IMR-90 (cell line): ENCODE data around the gene MLYCD.

Experiments
- CEBPB ChIP-seq: IDR thresholded peaks from 2 replicates; pipeline ENCODE4 v1.6.1; 2012; ENCODE audit warnings: low read depth, low read length, improper control_type of control experiment
- CTCF ChIP-seq: conservative IDR thresholded peaks from 2 replicates; pipeline ENCODE4 v1.5.1; 2012; ENCODE audit warnings: mild to moderate bottlenecking, low read depth, low read length, improper control_type of control experiment
- MXI1 ChIP-seq: IDR thresholded peaks from 2 replicates; pipeline ENCODE4 v1.6.1; 2012; ENCODE audit warnings: low read depth, mild to moderate bottlenecking, low read length, moderate library complexity, borderline replicate concordance
- POLR2A ChIP-seq: IDR thresholded peaks from 2 replicates; pipeline ENCODE4 v1.6.1; 2012; ENCODE audit warnings: mild to moderate bottlenecking, low read depth, low read length
- RAD21 ChIP-seq: IDR thresholded peaks from 2 replicates; pipeline ENCODE4 v1.6.1; 2012; ENCODE audit warnings: low read length, improper control_type of control experiment
- SMC3 ChIP-seq: fragments of 150-350 bp; IDR thresholded peaks from 2 replicates; pipeline ENCODE4 v1.6.1; 2016; ENCODE audit warnings: low read depth, mild to moderate bottlenecking, antibody characterized with exemption, low read length, moderate library complexity

- TF ChIP-seq SMC3 (no peak), CTCF (no peak), RAD21 (no peak), POLR2A (no peak), CEBPB (no peak), MXI1 (no peak)
These were observed 1.7 kb downstream of the MLYCD start for GRCh38 chr16:83900571-83900970.
